IMR-90 (cell line): ENCODE results near the gene DYRK1A. TPM values are rescaled to one million over a fixed set of nuclear protein-coding genes. Genes with fewer than 3 reads are reported as not detected.

ENCODE experiments used
- ATAC-seq: fragments of 200-7000 bp; cut with Tn5 transposase; 2 replicates; pipeline ENCODE4 v1.9.1; 2020; ENCODE audit warnings: low read depth, mild to moderate bottlenecking, moderate library complexity
- BruUV-seq: library from RNA; stranded (reverse); fragments of 400-500 nt; replicated peaks from 2 replicates; lab custom pipeline; 2021; lab: Mats Ljungman, UMichigan
- CTCF ChIA-PET: fragments of 300-600 bp; formaldehyde crosslinking; extraction: SDS; loops from one replicate; lab custom pipeline; 2021; ENCODE audit warnings: antibody characterized with exemption; lab: Yijun Ruan, JAX
- POLR2A ChIA-PET: fragments of 300-600 bp; sonication (Branson Sonifier 250); formaldehyde crosslinking; loops from one replicate; lab custom pipeline; 2022; ENCODE audit warnings: antibody characterized with exemption; ENCODE audit not compliant: unreplicated experiment; lab: Charles Lee
- DNase-seq: peaks from one replicate; pipeline ENCODE4 v3.0.0; 2013
- H2AFZ ChIP-seq: replicated peaks from 2 replicates; pipeline ENCODE3; 2013; ENCODE audit warnings: low read length, mild to moderate bottlenecking; ENCODE audit not compliant: poor library complexity
- H2AK5ac ChIP-seq: 2 replicates; pipeline ENCODE4 v1.6.1; 2013; ENCODE audit warnings: low read depth, low read length, inconsistent platforms
- H2AK9ac ChIP-seq: replicated peaks from 2 replicates; pipeline ENCODE3; 2013; ENCODE audit warnings: mild to moderate bottlenecking, low read depth, low read length, moderate library complexity; ENCODE audit not compliant: poor library complexity
- H2BK120ac ChIP-seq: 2 replicates; pipeline ENCODE4 v1.6.1; 2013; ENCODE audit warnings: low read depth, low read length, inconsistent platforms
- H2BK15ac ChIP-seq: 3 replicates; pipeline ENCODE4 v1.6.1; 2013; ENCODE audit warnings: low read depth, low read length, inconsistent platforms
- H2BK20ac ChIP-seq: 2 replicates; pipeline ENCODE4 v1.6.1; 2013; ENCODE audit warnings: low read depth, mild to moderate bottlenecking, inconsistent platforms, low read length, moderate library complexity
- H2BK5ac ChIP-seq: 2 replicates; pipeline ENCODE4 v1.6.1; 2013; ENCODE audit warnings: mild to moderate bottlenecking, low read depth, low read length, inconsistent platforms; ENCODE audit not compliant: poor library complexity, severe bottlenecking
- H3K14ac ChIP-seq: replicated peaks from 2 replicates; pipeline ENCODE4 v1.6.1; 2013; ENCODE audit warnings: low read depth, low read length, inconsistent platforms
- H3K18ac ChIP-seq: 2 replicates; pipeline ENCODE4 v1.6.1; 2013; ENCODE audit warnings: low read depth, low read length, control low read depth
- H3K23ac ChIP-seq: 2 replicates; pipeline ENCODE4 v1.6.1; 2013; ENCODE audit warnings: low read depth, low read length, inconsistent platforms
- H3K27ac ChIP-seq: 2 replicates; pipeline ENCODE4 v1.5.1; 2013; ENCODE audit warnings: mild to moderate bottlenecking, control low read depth, low read length; ENCODE audit not compliant: insufficient read depth
- H3K27me3 ChIP-seq: 2 replicates; pipeline ENCODE4 v1.6.1; 2013; ENCODE audit warnings: low read length; ENCODE audit not compliant: control insufficient read depth, insufficient read depth
- H3K36me3 ChIP-seq: 2 replicates; pipeline ENCODE4 v1.6.1; 2013; ENCODE audit warnings: low read length, mixed read lengths; ENCODE audit not compliant: control insufficient read depth, insufficient read depth
- H3K4ac ChIP-seq: 2 replicates; pipeline ENCODE4 v1.6.1; 2013; ENCODE audit warnings: low read depth, low read length, inconsistent platforms
- H3K4me1 ChIP-seq: 2 replicates; pipeline ENCODE4 v1.6.1; 2013; ENCODE audit warnings: low read length, mixed read lengths; ENCODE audit not compliant: control insufficient read depth, insufficient read depth
- H3K4me2 ChIP-seq: 2 replicates; pipeline ENCODE4 v1.6.1; 2013; ENCODE audit warnings: low read depth, mild to moderate bottlenecking, control low read depth, low read length, moderate library complexity
- H3K4me3 ChIP-seq: 2 replicates; pipeline ENCODE4 v1.5.1; 2013; ENCODE audit warnings: low read depth, mild to moderate bottlenecking, control low read depth, low read length, moderate library complexity; ENCODE audit not compliant: insufficient read depth
- H3K56ac ChIP-seq: 2 replicates; pipeline ENCODE4 v1.6.1; 2013; ENCODE audit warnings: low read length, inconsistent platforms; ENCODE audit not compliant: insufficient read depth; ENCODE audit errors: extremely low read depth
- H3K79me1 ChIP-seq, 2 experiments: 2 replicates each; pipeline ENCODE4 v1.6.1; 2013; ENCODE audit warnings: low read length in 2 of 2, inconsistent platforms in 1 of 2, low read depth in 1 of 2
- H3K9ac ChIP-seq: 2 replicates; pipeline ENCODE4 v1.6.1; 2013; ENCODE audit warnings: low read depth, low read length, control low read depth
- H3K9me1 ChIP-seq: 2 replicates; pipeline ENCODE4 v1.6.1; 2013; ENCODE audit warnings: low read length, inconsistent platforms; ENCODE audit not compliant: insufficient read depth
- H3K9me3 ChIP-seq: 2 replicates; pipeline ENCODE4 v1.6.1; 2013; ENCODE audit warnings: low read length; ENCODE audit not compliant: control insufficient read depth, insufficient read depth
- H4K20me1 ChIP-seq: 2 replicates; pipeline ENCODE4 v1.6.1; 2013; ENCODE audit warnings: low read length, inconsistent platforms; ENCODE audit not compliant: insufficient read depth
- H4K5ac ChIP-seq: 2 replicates; pipeline ENCODE4 v1.6.1; 2013; ENCODE audit warnings: mild to moderate bottlenecking, low read depth, low read length, control low read depth
- H4K8ac ChIP-seq, 2 experiments: 2 replicates each; pipeline ENCODE4 v1.6.1; 2013; ENCODE audit warnings: low read depth in 2 of 2, low read length in 2 of 2, control low read depth in 1 of 2, inconsistent platforms in 1 of 2
- H4K91ac ChIP-seq: 2 replicates; pipeline ENCODE4 v1.6.1; 2013; ENCODE audit warnings: low read depth, low read length, inconsistent platforms; ENCODE audit not compliant: insufficient read depth
- BHLHE40 ChIP-seq: fragments of 150-350 bp; IDR thresholded peaks from 2 replicates; pipeline ENCODE4 v1.6.1; 2016; ENCODE audit warnings: mild to moderate bottlenecking, low read depth, low read length
- CEBPB ChIP-seq: IDR thresholded peaks from 2 replicates; pipeline ENCODE4 v1.6.1; 2012; ENCODE audit warnings: low read depth, low read length, improper control_type of control experiment
- CHD1 ChIP-seq: IDR thresholded peaks from 2 replicates; pipeline ENCODE4 v1.6.1; 2012; ENCODE audit warnings: low read depth, low read length, improper control_type of control experiment
- FOS ChIP-seq: fragments of 150-350 bp; IDR thresholded peaks from 2 replicates; pipeline ENCODE4 v1.6.1; 2016; ENCODE audit warnings: low read depth, low read length
- MAFK ChIP-seq: IDR thresholded peaks from 2 replicates; pipeline ENCODE4 v1.6.1; 2012; ENCODE audit warnings: low read depth, low read length, improper control_type of control experiment
- MAZ ChIP-seq: IDR thresholded peaks from 2 replicates; pipeline ENCODE4 v1.6.1; 2012; ENCODE audit warnings: low read depth, mild to moderate bottlenecking, low read length, improper control_type of control experiment, moderate library complexity, borderline replicate concordance
- MXI1 ChIP-seq: IDR thresholded peaks from 2 replicates; pipeline ENCODE4 v1.6.1; 2012; ENCODE audit warnings: low read depth, mild to moderate bottlenecking, low read length, moderate library complexity, borderline replicate concordance
- NFE2L2 ChIP-seq: fragments of 150-350 bp; IDR thresholded peaks from 2 replicates; pipeline ENCODE4 v1.6.1; 2016; ENCODE audit warnings: low read depth, mild to moderate bottlenecking, low read length
- POLR2A ChIP-seq: IDR thresholded peaks from 2 replicates; pipeline ENCODE4 v1.6.1; 2012; ENCODE audit warnings: mild to moderate bottlenecking, low read depth, low read length
- RAD21 ChIP-seq: IDR thresholded peaks from 2 replicates; pipeline ENCODE4 v1.6.1; 2012; ENCODE audit warnings: low read length, improper control_type of control experiment
- RCOR1 ChIP-seq: IDR thresholded peaks from 2 replicates; pipeline ENCODE4 v1.6.1; 2012; ENCODE audit warnings: mild to moderate bottlenecking, low read length, improper control_type of control experiment; ENCODE audit not compliant: insufficient replicate concordance
- RFX5 ChIP-seq: IDR thresholded peaks from 2 replicates; pipeline ENCODE4 v1.8.0; 2012; ENCODE audit warnings: low read depth, mild to moderate bottlenecking, low read length, moderate library complexity
- SMC3 ChIP-seq: fragments of 150-350 bp; IDR thresholded peaks from 2 replicates; pipeline ENCODE4 v1.6.1; 2016; ENCODE audit warnings: low read depth, mild to moderate bottlenecking, antibody characterized with exemption, low read length, moderate library complexity
- WGBS, 2 experiments: methylation state at CpG; one replicate each; pipeline versions ENCODE4 v1.1.5 to v1.1.7; 2013; ENCODE audit warnings: missing lambda C conversion rate in 2 of 2; ENCODE audit not compliant: insufficient read length in 1 of 2; ENCODE audit errors: extremely low coverage in 2 of 2; 5-methylcytosine and 5-hydroxymethylcytosine counted together
- dilution Hi-C: fragments of 300-500 bp; cut with HindIII; formaldehyde crosslinking; loops from one replicate; pipeline ENCODE4 v1.14.3; 2018; ENCODE audit warnings: low sequenced_read_pairs; ENCODE audit not compliant: unreplicated experiment
- in situ Hi-C: fragments of 300-500 bp; cut with MboI; formaldehyde crosslinking; loops from 3 replicates; pipeline ENCODE4 v1.14.3; 2019; ENCODE audit warnings: low sequenced_read_pairs, inconsistent platforms, mixed read lengths
- intact Hi-C: fragments of 100-400 bp; cut with micrococcal nuclease; formaldehyde crosslinking; loops from 2 replicates; pipeline ENCODE4 v1.10.0; 2022
- polyA plus RNA-seq, 3 experiments: library from polyadenylated mRNA; depleted of rRNA; stranded (reverse); fragments of >200 nt; gene quantifications; 2 replicates each; pipeline ENCODE4 v1.2.3, GENCODE V29; 2012; ENCODE audit warnings: low replicate concordance in 1 of 3
- total RNA-seq: library from RNA; depleted of rRNA; stranded (reverse); fragments of >200 nt; gene quantifications from 2 replicates; pipeline ENCODE4 v1.2.3, GENCODE V29; 2012
- TF ChIP-seq, protein P1 (sequence below): fragments of 150-350 bp; IDR thresholded peaks from 2 replicates; pipeline ENCODE4 v1.6.1; 2017; ENCODE audit warnings: mild to moderate bottlenecking, antibody characterized with exemption, low read length, low read depth
- TF ChIP-seq, protein P2 (sequence below): fragments of 150-350 bp; IDR thresholded peaks from 2 replicates; pipeline ENCODE4 v1.6.1; 2016; ENCODE audit warnings: low read depth, mild to moderate bottlenecking, low read length, moderate library complexity, borderline replicate concordance
- TF ChIP-seq, protein P3 (sequence below): conservative IDR thresholded peaks from 2 replicates; pipeline ENCODE4 v1.5.1; 2012; ENCODE audit warnings: mild to moderate bottlenecking, low read depth, low read length, improper control_type of control experiment

DYRK1A gene
- total and polyA plus RNA-seq, 2 of the 4 experiments (the other 2 are of a cell fraction), result 18.6 to 50.5 TPM

DNA sequence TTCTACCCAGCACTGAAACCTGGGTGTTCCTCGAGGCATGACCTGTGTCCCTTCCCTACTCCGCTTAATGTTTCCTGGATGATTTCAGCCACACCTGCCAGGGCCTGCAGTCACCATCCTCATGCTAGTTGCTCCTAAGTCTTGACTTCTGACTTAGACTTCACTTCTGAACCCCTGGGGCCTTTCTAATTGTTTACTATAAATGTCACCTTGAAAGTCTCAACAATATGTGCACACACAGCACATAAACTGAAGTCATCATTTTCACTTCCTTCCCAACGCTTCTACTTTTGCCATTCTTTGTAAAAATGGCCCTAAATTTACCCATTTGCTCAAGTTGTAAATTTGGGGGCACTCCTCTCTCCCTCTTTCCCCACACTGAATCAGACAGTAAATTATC lies 141.1 kb downstream of the DYRK1A start:
- POLR2A ChIA-PET, result no interaction called here
- Histone ChIP-seq H4K91ac (no peak overlapping the region), H2BK15ac (no peak overlapping the region), H2AK5ac (no peak overlapping the region), H3K36me3 (peaks cover 56% of the 10 kb centered on the region), H3K4me2 (no peak overlapping the region), H3K79me1 (peaks cover 42 to 78% of the 10 kb centered on the region in 2 experiments), H2BK20ac (no peak overlapping the region), H3K9me3 (no peaks in the 10 kb centered on the region), H3K14ac (no peak overlapping the region), H3K9me1 (peaks cover 25% of the 10 kb centered on the region), H3K27me3 (no peaks in the 10 kb centered on the region), H2BK5ac (no peak overlapping the region), H3K18ac (no peak overlapping the region), H4K5ac (no peak overlapping the region), H3K27ac (no peak overlapping the region), H2BK120ac (no peak overlapping the region), H2AK9ac (no peak overlapping the region), H3K23ac (no peak overlapping the region), H3K9ac (no peak overlapping the region), H3K4me3 (no peak overlapping the region), H4K8ac (no peak overlapping the region), H3K4ac (no peak overlapping the region), H2AFZ (no peak overlapping the region), H4K20me1 (peaks cover 8% of the 10 kb centered on the region; the same call in 1 of the 2 replicates), H3K4me1 (peaks cover 3% of the 10 kb centered on the region), H3K56ac (no peak overlapping the region)
- intact Hi-C loops (no loop called here), dilution Hi-C loops (no loop called here), in situ Hi-C loops (no loop called here)
- BruUV-seq, result no TSS peak
- ATAC-seq (no peak), DNase-seq (no peak)
- WGBS, 2 experiments, result 83% methylated on average over 2 of the region's 3 CpGs; no CpG with 5 or more reads in 1 of the 2 experiments
- CTCF ChIA-PET, result no interaction called here
- TF ChIP-seq SMC3 (no peak), MAZ (no peak), RAD21 (no peak), MXI1 (no peak), CHD1 (no peak), CEBPB (no peak), FOS (no peak), RCOR1 (no peak), NFE2L2 (no peak), POLR2A (no peak), RFX5 (no peak), MAFK (no peak), BHLHE40 (no peak)
- TF ChIP-seq, protein P1, sequence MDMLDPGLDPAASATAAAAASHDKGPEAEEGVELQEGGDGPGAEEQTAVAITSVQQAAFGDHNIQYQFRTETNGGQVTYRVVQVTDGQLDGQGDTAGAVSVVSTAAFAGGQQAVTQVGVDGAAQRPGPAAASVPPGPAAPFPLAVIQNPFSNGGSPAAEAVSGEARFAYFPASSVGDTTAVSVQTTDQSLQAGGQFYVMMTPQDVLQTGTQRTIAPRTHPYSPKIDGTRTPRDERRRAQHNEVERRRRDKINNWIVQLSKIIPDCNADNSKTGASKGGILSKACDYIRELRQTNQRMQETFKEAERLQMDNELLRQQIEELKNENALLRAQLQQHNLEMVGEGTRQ, result no peak
- TF ChIP-seq, protein P2, sequence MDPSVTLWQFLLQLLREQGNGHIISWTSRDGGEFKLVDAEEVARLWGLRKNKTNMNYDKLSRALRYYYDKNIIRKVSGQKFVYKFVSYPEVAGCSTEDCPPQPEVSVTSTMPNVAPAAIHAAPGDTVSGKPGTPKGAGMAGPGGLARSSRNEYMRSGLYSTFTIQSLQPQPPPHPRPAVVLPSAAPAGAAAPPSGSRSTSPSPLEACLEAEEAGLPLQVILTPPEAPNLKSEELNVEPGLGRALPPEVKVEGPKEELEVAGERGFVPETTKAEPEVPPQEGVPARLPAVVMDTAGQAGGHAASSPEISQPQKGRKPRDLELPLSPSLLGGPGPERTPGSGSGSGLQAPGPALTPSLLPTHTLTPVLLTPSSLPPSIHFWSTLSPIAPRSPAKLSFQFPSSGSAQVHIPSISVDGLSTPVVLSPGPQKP, result no peak
- TF ChIP-seq, protein P3, sequence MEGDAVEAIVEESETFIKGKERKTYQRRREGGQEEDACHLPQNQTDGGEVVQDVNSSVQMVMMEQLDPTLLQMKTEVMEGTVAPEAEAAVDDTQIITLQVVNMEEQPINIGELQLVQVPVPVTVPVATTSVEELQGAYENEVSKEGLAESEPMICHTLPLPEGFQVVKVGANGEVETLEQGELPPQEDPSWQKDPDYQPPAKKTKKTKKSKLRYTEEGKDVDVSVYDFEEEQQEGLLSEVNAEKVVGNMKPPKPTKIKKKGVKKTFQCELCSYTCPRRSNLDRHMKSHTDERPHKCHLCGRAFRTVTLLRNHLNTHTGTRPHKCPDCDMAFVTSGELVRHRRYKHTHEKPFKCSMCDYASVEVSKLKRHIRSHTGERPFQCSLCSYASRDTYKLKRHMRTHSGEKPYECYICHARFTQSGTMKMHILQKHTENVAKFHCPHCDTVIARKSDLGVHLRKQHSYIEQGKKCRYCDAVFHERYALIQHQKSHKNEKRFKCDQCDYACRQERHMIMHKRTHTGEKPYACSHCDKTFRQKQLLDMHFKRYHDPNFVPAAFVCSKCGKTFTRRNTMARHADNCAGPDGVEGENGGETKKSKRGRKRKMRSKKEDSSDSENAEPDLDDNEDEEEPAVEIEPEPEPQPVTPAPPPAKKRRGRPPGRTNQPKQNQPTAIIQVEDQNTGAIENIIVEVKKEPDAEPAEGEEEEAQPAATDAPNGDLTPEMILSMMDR, result no peak
